OCI-LY7 (cell line): ENCODE data around the gene MUC5B.

Experiments
- CTCF ChIP-seq: fragments of 200-600 bp; sonication (generic); conservative IDR thresholded peaks from 2 replicates; pipeline ENCODE4 v1.5.1; 2014; ENCODE audit warnings: mild to moderate bottlenecking, antibody characterized with exemption, low read length, moderate library complexity, mixed read lengths
- EZH2phosphoT487 ChIP-seq: fragments of 200-600 bp; sonication (generic); IDR thresholded peaks from 2 replicates; pipeline ENCODE4 v1.6.1; 2018; ENCODE audit warnings: low read depth, borderline replicate concordance, mild to moderate bottlenecking, mixed run types, antibody characterized with exemption, low read length, moderate library complexity, mixed read lengths

- TF ChIP-seq CTCF (no peak), EZH2phosphoT487 (no peak)
Measured at GRCh38 chr11:1288426-1289151, 65.7 kb downstream of the MUC5B start.
